SK-N-SH (cell line): ENCODE results near the gene ENTPD6.

Source experiments
- EP300 ChIP-seq, 2 experiments: IDR thresholded peaks; 2 replicates each; pipeline versions ENCODE4 v1.4.0 to v1.6.1; 2012; ENCODE audit warnings: borderline replicate concordance in 1 of 2, low read depth in 1 of 2, low read length in 1 of 2
- EZH2phosphoT487 ChIP-seq: fragments of 200-600 bp; sonication (generic); IDR thresholded peaks from 2 replicates; pipeline ENCODE4 v1.6.1; 2017; ENCODE audit warnings: low read depth, mixed run types, mild to moderate bottlenecking, antibody characterized with exemption, moderate library complexity, borderline replicate concordance
- FOXM1 ChIP-seq: IDR thresholded peaks from 2 replicates; pipeline ENCODE4 v1.4.0; 2012; ENCODE audit warnings: low read depth, mild to moderate bottlenecking
- GABPA ChIP-seq: IDR thresholded peaks from 2 replicates; pipeline ENCODE4 v1.4.0; 2012; ENCODE audit warnings: low read depth, mild to moderate bottlenecking
- MAX ChIP-seq: IDR thresholded peaks from 2 replicates; pipeline ENCODE4 v1.4.0; 2012; ENCODE audit warnings: low read depth
- POLR2AphosphoS5 ChIP-seq: IDR thresholded peaks from 2 replicates; pipeline ENCODE4 v1.6.1; 2012; ENCODE audit warnings: low read depth, low read length
- TAF1 ChIP-seq: IDR thresholded peaks from 2 replicates; pipeline ENCODE4 v1.6.1; 2012; ENCODE audit warnings: low read depth, mild to moderate bottlenecking, low read length, moderate library complexity, borderline replicate concordance
- TCF12 ChIP-seq: IDR thresholded peaks from 2 replicates; pipeline ENCODE4 v1.4.0; 2012
- TF ChIP-seq, protein P1 (sequence below): fragments of 200-600 bp; sonication (generic); IDR thresholded peaks from 2 replicates; pipeline ENCODE4 v1.6.1; 2017; ENCODE audit warnings: antibody characterized with exemption, mild to moderate bottlenecking, moderate library complexity
- TF ChIP-seq, protein P2 (sequence below): IDR thresholded peaks from 2 replicates; pipeline ENCODE4 v1.4.0; 2012; ENCODE audit warnings: low read depth, borderline replicate concordance
- TF ChIP-seq, protein P3 (sequence below): IDR thresholded peaks from 2 replicates; pipeline ENCODE4 v1.6.1; 2012; ENCODE audit warnings: mild to moderate bottlenecking, low read depth, low read length, moderate library complexity

DNA sequence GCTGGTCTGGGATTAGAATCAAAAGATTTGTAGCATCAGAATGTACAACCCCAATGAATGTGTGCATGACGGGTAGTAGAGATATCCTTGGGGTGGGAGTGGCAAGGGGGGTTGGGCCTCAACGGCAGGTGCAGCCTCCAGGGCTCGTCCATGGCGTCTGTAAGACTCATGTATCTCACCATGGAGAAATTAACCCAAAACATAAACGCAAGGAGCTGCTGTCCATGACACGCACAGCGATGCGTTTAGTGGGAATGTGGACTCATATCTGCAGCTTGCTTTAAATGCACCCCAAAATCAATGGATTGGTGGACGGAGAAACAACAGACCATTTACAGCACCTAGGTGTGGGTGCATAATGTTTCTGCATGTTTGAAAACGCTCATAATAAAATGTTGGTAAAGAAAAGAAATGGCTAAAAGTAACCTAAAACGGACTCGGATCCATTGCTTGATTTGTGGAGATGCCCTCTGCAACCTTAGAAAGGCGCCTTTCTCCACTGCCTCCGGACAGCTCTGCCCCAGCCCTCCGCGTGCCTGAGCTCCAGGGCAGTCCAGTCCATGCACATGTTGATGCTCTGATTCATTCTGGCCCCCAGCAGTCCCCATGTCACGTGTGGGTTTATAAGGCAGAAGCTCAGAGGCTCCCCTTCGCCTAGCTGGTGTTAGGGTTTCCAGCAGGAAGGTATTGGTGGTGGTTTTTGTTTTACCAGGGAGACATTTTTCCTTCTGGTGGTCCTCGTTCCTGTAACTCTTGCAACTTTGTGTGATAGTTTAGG lies 76.9 kb downstream of the ENTPD6 start:
- TF ChIP-seq, protein P1, sequence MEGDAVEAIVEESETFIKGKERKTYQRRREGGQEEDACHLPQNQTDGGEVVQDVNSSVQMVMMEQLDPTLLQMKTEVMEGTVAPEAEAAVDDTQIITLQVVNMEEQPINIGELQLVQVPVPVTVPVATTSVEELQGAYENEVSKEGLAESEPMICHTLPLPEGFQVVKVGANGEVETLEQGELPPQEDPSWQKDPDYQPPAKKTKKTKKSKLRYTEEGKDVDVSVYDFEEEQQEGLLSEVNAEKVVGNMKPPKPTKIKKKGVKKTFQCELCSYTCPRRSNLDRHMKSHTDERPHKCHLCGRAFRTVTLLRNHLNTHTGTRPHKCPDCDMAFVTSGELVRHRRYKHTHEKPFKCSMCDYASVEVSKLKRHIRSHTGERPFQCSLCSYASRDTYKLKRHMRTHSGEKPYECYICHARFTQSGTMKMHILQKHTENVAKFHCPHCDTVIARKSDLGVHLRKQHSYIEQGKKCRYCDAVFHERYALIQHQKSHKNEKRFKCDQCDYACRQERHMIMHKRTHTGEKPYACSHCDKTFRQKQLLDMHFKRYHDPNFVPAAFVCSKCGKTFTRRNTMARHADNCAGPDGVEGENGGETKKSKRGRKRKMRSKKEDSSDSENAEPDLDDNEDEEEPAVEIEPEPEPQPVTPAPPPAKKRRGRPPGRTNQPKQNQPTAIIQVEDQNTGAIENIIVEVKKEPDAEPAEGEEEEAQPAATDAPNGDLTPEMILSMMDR, result no peak
- TF ChIP-seq, protein P2, sequence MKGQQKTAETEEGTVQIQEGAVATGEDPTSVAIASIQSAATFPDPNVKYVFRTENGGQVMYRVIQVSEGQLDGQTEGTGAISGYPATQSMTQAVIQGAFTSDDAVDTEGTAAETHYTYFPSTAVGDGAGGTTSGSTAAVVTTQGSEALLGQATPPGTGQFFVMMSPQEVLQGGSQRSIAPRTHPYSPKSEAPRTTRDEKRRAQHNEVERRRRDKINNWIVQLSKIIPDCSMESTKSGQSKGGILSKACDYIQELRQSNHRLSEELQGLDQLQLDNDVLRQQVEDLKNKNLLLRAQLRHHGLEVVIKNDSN, result no peak
- TF ChIP-seq EZH2phosphoT487 (no peak), FOXM1 (no peak), POLR2AphosphoS5 (no peak), MAX (no peak), EP300 (IDR thresholded peaks at IDR 0.05; ENCODE audit: borderline replicate concordance in 1 of 2, low read depth in 1 of 2, low read length in 1 of 2) (no peak), GABPA (no peak), TCF12 (no peak), TAF1 (no peak)
- TF ChIP-seq, protein P3, sequence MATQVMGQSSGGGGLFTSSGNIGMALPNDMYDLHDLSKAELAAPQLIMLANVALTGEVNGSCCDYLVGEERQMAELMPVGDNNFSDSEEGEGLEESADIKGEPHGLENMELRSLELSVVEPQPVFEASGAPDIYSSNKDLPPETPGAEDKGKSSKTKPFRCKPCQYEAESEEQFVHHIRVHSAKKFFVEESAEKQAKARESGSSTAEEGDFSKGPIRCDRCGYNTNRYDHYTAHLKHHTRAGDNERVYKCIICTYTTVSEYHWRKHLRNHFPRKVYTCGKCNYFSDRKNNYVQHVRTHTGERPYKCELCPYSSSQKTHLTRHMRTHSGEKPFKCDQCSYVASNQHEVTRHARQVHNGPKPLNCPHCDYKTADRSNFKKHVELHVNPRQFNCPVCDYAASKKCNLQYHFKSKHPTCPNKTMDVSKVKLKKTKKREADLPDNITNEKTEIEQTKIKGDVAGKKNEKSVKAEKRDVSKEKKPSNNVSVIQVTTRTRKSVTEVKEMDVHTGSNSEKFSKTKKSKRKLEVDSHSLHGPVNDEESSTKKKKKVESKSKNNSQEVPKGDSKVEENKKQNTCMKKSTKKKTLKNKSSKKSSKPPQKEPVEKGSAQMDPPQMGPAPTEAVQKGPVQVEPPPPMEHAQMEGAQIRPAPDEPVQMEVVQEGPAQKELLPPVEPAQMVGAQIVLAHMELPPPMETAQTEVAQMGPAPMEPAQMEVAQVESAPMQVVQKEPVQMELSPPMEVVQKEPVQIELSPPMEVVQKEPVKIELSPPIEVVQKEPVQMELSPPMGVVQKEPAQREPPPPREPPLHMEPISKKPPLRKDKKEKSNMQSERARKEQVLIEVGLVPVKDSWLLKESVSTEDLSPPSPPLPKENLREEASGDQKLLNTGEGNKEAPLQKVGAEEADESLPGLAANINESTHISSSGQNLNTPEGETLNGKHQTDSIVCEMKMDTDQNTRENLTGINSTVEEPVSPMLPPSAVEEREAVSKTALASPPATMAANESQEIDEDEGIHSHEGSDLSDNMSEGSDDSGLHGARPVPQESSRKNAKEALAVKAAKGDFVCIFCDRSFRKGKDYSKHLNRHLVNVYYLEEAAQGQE, result no peak
